ENCODE data around the gene ABI3.

DNA sequence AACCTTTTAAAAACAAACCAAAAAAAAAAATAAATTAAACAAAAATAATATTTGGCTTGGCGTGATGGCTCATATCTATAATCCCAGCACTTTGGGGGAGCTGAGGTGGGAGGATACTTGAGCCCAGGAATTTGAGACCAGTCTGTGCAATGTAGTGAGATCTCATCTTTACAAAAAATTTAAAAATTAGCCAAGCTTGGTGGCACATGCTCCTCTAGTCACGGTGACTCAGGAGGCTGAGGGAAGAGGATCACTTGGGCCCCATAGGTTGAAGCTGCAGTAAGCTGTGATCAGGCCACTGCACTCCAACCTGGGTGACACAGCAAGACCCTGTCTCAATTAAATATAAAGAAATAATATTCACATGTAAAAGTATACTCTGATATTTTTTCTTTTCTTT, 12.3 kb upstream of the ABI3 start:
- TF ChIP-seq EP300 (IDR thresholded peaks at IDR 0.05) = no peak
- TF ChIP-seq, protein P1, sequence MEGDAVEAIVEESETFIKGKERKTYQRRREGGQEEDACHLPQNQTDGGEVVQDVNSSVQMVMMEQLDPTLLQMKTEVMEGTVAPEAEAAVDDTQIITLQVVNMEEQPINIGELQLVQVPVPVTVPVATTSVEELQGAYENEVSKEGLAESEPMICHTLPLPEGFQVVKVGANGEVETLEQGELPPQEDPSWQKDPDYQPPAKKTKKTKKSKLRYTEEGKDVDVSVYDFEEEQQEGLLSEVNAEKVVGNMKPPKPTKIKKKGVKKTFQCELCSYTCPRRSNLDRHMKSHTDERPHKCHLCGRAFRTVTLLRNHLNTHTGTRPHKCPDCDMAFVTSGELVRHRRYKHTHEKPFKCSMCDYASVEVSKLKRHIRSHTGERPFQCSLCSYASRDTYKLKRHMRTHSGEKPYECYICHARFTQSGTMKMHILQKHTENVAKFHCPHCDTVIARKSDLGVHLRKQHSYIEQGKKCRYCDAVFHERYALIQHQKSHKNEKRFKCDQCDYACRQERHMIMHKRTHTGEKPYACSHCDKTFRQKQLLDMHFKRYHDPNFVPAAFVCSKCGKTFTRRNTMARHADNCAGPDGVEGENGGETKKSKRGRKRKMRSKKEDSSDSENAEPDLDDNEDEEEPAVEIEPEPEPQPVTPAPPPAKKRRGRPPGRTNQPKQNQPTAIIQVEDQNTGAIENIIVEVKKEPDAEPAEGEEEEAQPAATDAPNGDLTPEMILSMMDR (IDR thresholded peaks at IDR 0.05) = no peak
- TF ChIP-seq POLR2A (IDR thresholded peaks at IDR 0.05) = no peak
